ENCODE measurements around the gene ARHGAP1.

DNA sequence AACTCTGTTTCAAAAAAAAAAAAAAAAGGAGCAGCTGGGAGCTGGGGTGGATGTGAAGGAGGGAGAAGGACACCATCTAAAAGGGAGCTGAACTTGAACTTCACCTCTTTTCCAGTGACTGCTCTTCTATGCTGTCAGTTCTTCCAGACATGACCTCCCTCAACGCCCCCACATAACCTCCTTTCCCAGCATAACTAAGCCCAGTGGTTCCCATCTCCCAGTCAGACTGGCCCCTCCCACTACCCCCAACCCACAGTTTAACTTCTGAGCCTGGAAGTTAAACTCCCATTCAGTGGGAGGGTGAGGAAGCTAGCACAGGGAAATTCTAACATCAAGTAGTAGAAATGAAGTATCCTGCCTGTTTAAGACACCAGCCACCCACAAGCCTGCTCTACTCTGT, 1.8 kb downstream of the ARHGAP1 start:
- TF ChIP-seq, protein P1, sequence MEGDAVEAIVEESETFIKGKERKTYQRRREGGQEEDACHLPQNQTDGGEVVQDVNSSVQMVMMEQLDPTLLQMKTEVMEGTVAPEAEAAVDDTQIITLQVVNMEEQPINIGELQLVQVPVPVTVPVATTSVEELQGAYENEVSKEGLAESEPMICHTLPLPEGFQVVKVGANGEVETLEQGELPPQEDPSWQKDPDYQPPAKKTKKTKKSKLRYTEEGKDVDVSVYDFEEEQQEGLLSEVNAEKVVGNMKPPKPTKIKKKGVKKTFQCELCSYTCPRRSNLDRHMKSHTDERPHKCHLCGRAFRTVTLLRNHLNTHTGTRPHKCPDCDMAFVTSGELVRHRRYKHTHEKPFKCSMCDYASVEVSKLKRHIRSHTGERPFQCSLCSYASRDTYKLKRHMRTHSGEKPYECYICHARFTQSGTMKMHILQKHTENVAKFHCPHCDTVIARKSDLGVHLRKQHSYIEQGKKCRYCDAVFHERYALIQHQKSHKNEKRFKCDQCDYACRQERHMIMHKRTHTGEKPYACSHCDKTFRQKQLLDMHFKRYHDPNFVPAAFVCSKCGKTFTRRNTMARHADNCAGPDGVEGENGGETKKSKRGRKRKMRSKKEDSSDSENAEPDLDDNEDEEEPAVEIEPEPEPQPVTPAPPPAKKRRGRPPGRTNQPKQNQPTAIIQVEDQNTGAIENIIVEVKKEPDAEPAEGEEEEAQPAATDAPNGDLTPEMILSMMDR (CRISPR knock-in tag; IDR thresholded peaks at IDR 0.05): no peak
- TF ChIP-seq ZNF564 (CRISPR knock-in tag; IDR thresholded peaks at IDR 0.05): no peak
- TF ChIP-seq, protein P2, sequence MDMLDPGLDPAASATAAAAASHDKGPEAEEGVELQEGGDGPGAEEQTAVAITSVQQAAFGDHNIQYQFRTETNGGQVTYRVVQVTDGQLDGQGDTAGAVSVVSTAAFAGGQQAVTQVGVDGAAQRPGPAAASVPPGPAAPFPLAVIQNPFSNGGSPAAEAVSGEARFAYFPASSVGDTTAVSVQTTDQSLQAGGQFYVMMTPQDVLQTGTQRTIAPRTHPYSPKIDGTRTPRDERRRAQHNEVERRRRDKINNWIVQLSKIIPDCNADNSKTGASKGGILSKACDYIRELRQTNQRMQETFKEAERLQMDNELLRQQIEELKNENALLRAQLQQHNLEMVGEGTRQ (IDR thresholded peaks at IDR 0.05; ENCODE audit: low read depth, low read length): no peak
- TF ChIP-seq, protein P2 (CRISPR knock-in tag; IDR thresholded peaks at IDR 0.05; ENCODE audit: borderline replicate concordance): no peak

All from HepG2 (cell line).